WTC11 (cell line): ENCODE results near the gene AGO3. TPM values are rescaled to one million over a fixed set of nuclear protein-coding genes. Genes with fewer than 3 reads are reported as not detected.

ENCODE experiments used
- ATAC-seq: fragments of 200-7000 bp; cut with Tn5 transposase; 2 replicates; pipeline ENCODE4 v1.10.0; 2021; ENCODE audit warnings: mild to moderate bottlenecking, moderate library complexity
- CTCF ChIA-PET: fragments of 300-600 bp; sonication (Branson Sonifier 250); formaldehyde crosslinking; loops from one replicate; lab custom pipeline; 2021; ENCODE audit warnings: antibody characterized with exemption; lab: Charles Lee
- POLR2A ChIA-PET: fragments of 350-600 bp; sonication (Branson Sonifier 250); formaldehyde crosslinking; loops from one replicate; lab custom pipeline; 2021; ENCODE audit warnings: antibody characterized with exemption; lab: Charles Lee
- DNase-seq: peaks from one replicate; pipeline ENCODE4 v3.0.0; 2021; ENCODE audit warnings: low spot score
- H3K27ac Mint-ChIP-seq: 2 replicates; pipeline ENCODE4 v1.8.0; 2021; ENCODE audit warnings: mixed read lengths
- H3K27me3 Mint-ChIP-seq: 2 replicates; pipeline ENCODE4 v1.8.0; 2021; ENCODE audit warnings: low read depth, mild to moderate bottlenecking, moderate library complexity, mixed read lengths
- H3K36me3 Mint-ChIP-seq: 2 replicates; pipeline ENCODE4 v1.8.0; 2021; ENCODE audit warnings: mixed read lengths
- H3K4me1 Mint-ChIP-seq: 2 replicates; pipeline ENCODE4 v1.8.0; 2022; ENCODE audit warnings: mixed read lengths
- H3K4me3 Mint-ChIP-seq: 2 replicates; pipeline ENCODE4 v1.8.0; 2021; ENCODE audit warnings: mild to moderate bottlenecking, moderate library complexity, mixed read lengths
- H3K9me3 Mint-ChIP-seq: 2 replicates; pipeline ENCODE4 v1.8.0; 2021; ENCODE audit warnings: mixed read lengths
- AFF4 ChIP-seq: sonication (generic); formaldehyde crosslinking; IDR thresholded peaks from 2 replicates; pipeline ENCODE4 v1.8.1; 2023; ENCODE audit warnings: mild to moderate bottlenecking, missing genetic modification reagents, borderline replicate concordance
- CREB1 ChIP-seq: sonication (generic); formaldehyde crosslinking; IDR thresholded peaks from 2 replicates; pipeline ENCODE4 v1.8.0; 2023; ENCODE audit warnings: mild to moderate bottlenecking, missing genetic modification reagents
- E2F5 ChIP-seq: sonication (generic); formaldehyde crosslinking; IDR thresholded peaks from 2 replicates; pipeline ENCODE4 v1.8.1; 2022; ENCODE audit warnings: mild to moderate bottlenecking, moderate library complexity, missing genetic modification reagents
- FOXP4 ChIP-seq: sonication (generic); formaldehyde crosslinking; IDR thresholded peaks from 2 replicates; pipeline ENCODE4 v1.8.0; 2022; ENCODE audit warnings: mild to moderate bottlenecking, missing genetic modification reagents
- HMGXB4 ChIP-seq: sonication (generic); formaldehyde crosslinking; IDR thresholded peaks from 2 replicates; pipeline ENCODE4 v1.8.1; 2023; ENCODE audit warnings: mild to moderate bottlenecking, moderate library complexity, missing genetic modification reagents
- IRF1 ChIP-seq: sonication (generic); formaldehyde crosslinking; IDR thresholded peaks from 2 replicates; pipeline ENCODE4 v1.8.0; 2023; ENCODE audit warnings: missing genetic modification reagents
- IRF2 ChIP-seq: sonication (generic); formaldehyde crosslinking; IDR thresholded peaks from 2 replicates; pipeline ENCODE4 v1.8.0; 2022; ENCODE audit warnings: low read depth, missing genetic modification reagents, borderline replicate concordance
- KAT7 ChIP-seq: sonication (generic); formaldehyde crosslinking; IDR thresholded peaks from 2 replicates; pipeline ENCODE4 v1.8.1; 2023; ENCODE audit warnings: missing genetic modification reagents, mild to moderate bottlenecking, borderline replicate concordance
- NFATC4 ChIP-seq: fragments of 250-450 bp; sonication (Bioruptor Pico); IDR thresholded peaks from 2 replicates; pipeline ENCODE4 v1.9.0; 2021; ENCODE audit warnings: mild to moderate bottlenecking
- ZMAT4 ChIP-seq: fragments of 250-450 bp; sonication (Bioruptor Pico); IDR thresholded peaks from 2 replicates; pipeline ENCODE4 v1.9.0; 2021; ENCODE audit warnings: mild to moderate bottlenecking
- ZNF121 ChIP-seq: sonication (generic); formaldehyde crosslinking; IDR thresholded peaks from 2 replicates; pipeline ENCODE4 v1.8.0; 2023; ENCODE audit warnings: missing genetic modification reagents
- ZNF232 ChIP-seq: sonication (generic); formaldehyde crosslinking; IDR thresholded peaks from 2 replicates; pipeline ENCODE4 v1.8.0; 2022; ENCODE audit warnings: mild to moderate bottlenecking, missing genetic modification reagents
- ZNF281 ChIP-seq: sonication (generic); formaldehyde crosslinking; IDR thresholded peaks from 2 replicates; pipeline ENCODE4 v1.8.0; 2023; ENCODE audit warnings: mild to moderate bottlenecking, missing genetic modification reagents
- ZNF317 ChIP-seq: sonication (generic); formaldehyde crosslinking; IDR thresholded peaks from 2 replicates; pipeline ENCODE4 v1.8.1; 2023; ENCODE audit warnings: low read depth, mild to moderate bottlenecking, moderate library complexity, missing genetic modification reagents, borderline replicate concordance
- ZNF425 ChIP-seq: fragments of 250-450 bp; sonication (Bioruptor Pico); conservative IDR thresholded peaks from 2 replicates; pipeline ENCODE4 v1.9.0; 2021; ENCODE audit warnings: mild to moderate bottlenecking
- total RNA-seq: library from RNA; stranded (reverse); gene quantifications from 3 replicates; pipeline ENCODE4 v1.2.3, GENCODE V29; 2021

The AGO3 gene
- total RNA-seq, 1 experiment from 2014 or later, result 26.8 TPM

- ChIA-PET CTCF (no interaction called here), POLR2A (no interaction called here)
- TF ChIP-seq IRF1 (CRISPR knock-in tag), result no peak
- TF ChIP-seq KAT7 (CRISPR knock-in tag), result no peak
- H3K27ac Mint-ChIP-seq, result no peak overlapping the region
- peaks cover 26% of the 10 kb centered on the region for H3K36me3 Mint-ChIP-seq
- no peak for DNase-seq
- peaks cover 24% of the 10 kb centered on the region for H3K4me1 Mint-ChIP-seq
- no peak overlapping the region for H3K4me3 Mint-ChIP-seq
- H3K9me3 Mint-ChIP-seq, result no peaks in the 10 kb centered on the region
- H3K27me3 Mint-ChIP-seq, result no peaks in the 10 kb centered on the region
- no peak for ATAC-seq
Measured at GRCh38 chr1:36093929-36094328, 163.0 kb downstream of the AGO3 start.

- Mint-ChIP-seq H3K36me3 (peaks cover 26% of the 10 kb centered on the region), H3K27ac (no peak overlapping the region)
- POLR2A ChIA-PET, result no interaction called here
Measured at GRCh38 chr1:36094621-36095061, 163.7 kb downstream of the AGO3 start.

GRCh38 chr1:36095760-36096405, 165.0 kb downstream of the AGO3 start:
- no peak overlapping the region for H3K4me3 Mint-ChIP-seq
- peak overlapping the region; percentile 87; the same call in 1 of the 2 replicates for H3K27ac Mint-ChIP-seq
- H3K4me1 Mint-ChIP-seq, result peaks cover 16% of the 10 kb centered on the region
- peaks cover 24% of the 10 kb centered on the region for H3K36me3 Mint-ChIP-seq
- DNase-seq, result no peak
- ChIA-PET CTCF (interaction anchor here (1.3 to 3.9 kb wide), 19 partner anchors 11 to 273 kb away, joined by 3 to 142 read pairs (median 10); partner anchors contain the start of genes AGO1, AGO3, EVA1B and SH3D21), POLR2A (interaction anchor here (1.4 to 2.3 kb wide), 2 partner anchors 12 to 39 kb away, joined by 6 to 8 read pairs; partner anchors contain the start of gene TEKT2)
- no peaks in the 10 kb centered on the region for H3K27me3 Mint-ChIP-seq
- no peak for ATAC-seq
- no peaks in the 10 kb centered on the region for H3K9me3 Mint-ChIP-seq
- no peak for TF ChIP-seq AFF4 (CRISPR knock-in tag)
- no peak for TF ChIP-seq HMGXB4 (CRISPR knock-in tag)
- no peak for TF ChIP-seq IRF2 (CRISPR knock-in tag)
- TF ChIP-seq ZNF232, result no peak
- TF ChIP-seq ZNF317 (CRISPR knock-in tag), result no peak
- no peak for TF ChIP-seq E2F5 (CRISPR knock-in tag)
- no peak for TF ChIP-seq FOXP4
- no peak for TF ChIP-seq ZNF121 (CRISPR knock-in tag)
- no peak for TF ChIP-seq ZNF425
- TF ChIP-seq NFATC4 (CRISPR knock-in tag), result no peak
- TF ChIP-seq ZMAT4 (CRISPR knock-in tag), result no peak
- no peak for TF ChIP-seq ZNF281 (CRISPR knock-in tag)

More at GRCh38 chr1:36094621-36095061, 163.7 kb downstream of the AGO3 start:
- peaks cover 20% of the 10 kb centered on the region for H3K4me1 Mint-ChIP-seq
- H3K27me3 Mint-ChIP-seq, result no peaks in the 10 kb centered on the region
- ATAC-seq (no peak), DNase-seq (no peak)
- no peaks in the 10 kb centered on the region for H3K9me3 Mint-ChIP-seq
- CTCF ChIA-PET, result interaction anchor here (3.6 to 3.9 kb wide), 2 partner anchors 40 to 94 kb away, joined by 41 to 142 read pairs; no protein-coding TSS in a partner anchor
- no peak for TF ChIP-seq CREB1 (CRISPR knock-in tag)
- TF ChIP-seq, all 79 proteins: peak for 0
- no peak overlapping the region for H3K4me3 Mint-ChIP-seq
